Amniotic epithelial cell (primary cell): ENCODE data around the gene LGALS3.
A peak's percentile ranks its signal among the peaks of the same experiment; 100 is the strongest.

Source experiments
- DNase-seq: peaks from one replicate; pipeline ENCODE4 v3.0.0-alpha.2; 2010; ENCODE audit warnings: low read depth

Gene LGALS3

GRCh38 chr14:55115460-55115859, 13.6 kb upstream of the LGALS3 start:
- no peak for DNase-seq

- no peak for DNase-seq
Measured at GRCh38 chr14:55115861-55116245, 13.2 kb upstream of the LGALS3 start.

GRCh38 chr14:55116246-55117030, 12.6 kb upstream of the LGALS3 start:
- DNase-seq, result no peak

GRCh38 chr14:55117803-55118441, 11.1 kb upstream of the LGALS3 start:
- peak; percentile 84 for DNase-seq

GRCh38 chr14:55118761-55119160, 10.3 kb upstream of the LGALS3 start:
- no peak for DNase-seq

GRCh38 chr14:55120571-55121495, 8.2 kb upstream of the LGALS3 start:
- DNase-seq, result peak; percentile 71

- DNase-seq, result no peak
Measured at GRCh38 chr14:55121628-55122439, 7.2 kb upstream of the LGALS3 start.

GRCh38 chr14:55122440-55122986, 6.5 kb upstream of the LGALS3 start:
- DNase-seq, result peak; percentile 71

- peak; percentile 95 for DNase-seq
Measured at GRCh38 chr14:55123101-55123500, 6.0 kb upstream of the LGALS3 start.

- peak; percentile 84 for DNase-seq
Measured at GRCh38 chr14:55123852-55124639, 5.0 kb upstream of the LGALS3 start.

GRCh38 chr14:55124774-55125386, 4.2 kb upstream of the LGALS3 start:
- DNase-seq, result no peak

- no peak for DNase-seq
Measured at GRCh38 chr14:55125403-55125802, 3.6 kb upstream of the LGALS3 start.

GRCh38 chr14:55126034-55126433, 3.0 kb upstream of the LGALS3 start:
- DNase-seq, result no peak

- DNase-seq, result no peak
Measured at GRCh38 chr14:55126932-55127459, 2.1 kb upstream of the LGALS3 start.

- DNase-seq, result peak; percentile 76
Measured at GRCh38 chr14:55127460-55127951, 1.5 kb upstream of the LGALS3 start.

GRCh38 chr14:55128386-55129085, 516 bp upstream of the LGALS3 start:
- DNase-seq, result no peak

- peak; percentile 56 for DNase-seq
Measured at GRCh38 chr14:55129428-55130195, 560 bp downstream of the LGALS3 start.

- DNase-seq, result no peak
Measured at GRCh38 chr14:55130196-55130550, 1.1 kb downstream of the LGALS3 start.
